ENCODE results near the gene HLA-DQB1.
"Not testable (repeated sequence)": the region's sequence is repeated elsewhere in the genome, so short reads cannot be mapped to it uniquely, and the experiment has no call there.

Gene HLA-DQB1

GRCh38 chr6:32659856-32660595, 6.4 kb downstream of the HLA-DQB1 start:
- H3K27ac ChIP-seq, result no peak overlapping the region
- no peak for TF ChIP-seq CTCF (conservative IDR thresholded peaks at IDR 0.05)

GRCh38 chr6:32658268-32658897, 8.1 kb downstream of the HLA-DQB1 start:
- no peak overlapping the region for H3K27ac ChIP-seq
- TF ChIP-seq CTCF (conservative IDR thresholded peaks at IDR 0.05), result no peak

GRCh38 chr6:32657819-32658218, 8.6 kb downstream of the HLA-DQB1 start:
- not testable (repeated sequence) for H3K27ac ChIP-seq

- not testable (repeated sequence) for H3K27ac ChIP-seq
These were observed 9.1 kb downstream of the HLA-DQB1 start for GRCh38 chr6:32657329-32657728.

GRCh38 chr6:32655203-32655710, 11.2 kb downstream of the HLA-DQB1 start:
- TF ChIP-seq CTCF (conservative IDR thresholded peaks at IDR 0.05), result no peak
- H3K27ac ChIP-seq, result no peak overlapping the region

- no peak for TF ChIP-seq CTCF (conservative IDR thresholded peaks at IDR 0.05)
- H3K27ac ChIP-seq, result no peak overlapping the region
These were observed 21.3 kb downstream of the HLA-DQB1 start for GRCh38 chr6:32645047-32645703.

GRCh38 chr6:32643904-32644303, 22.6 kb downstream of the HLA-DQB1 start:
- no peak overlapping the region for H3K27ac ChIP-seq
- TF ChIP-seq CTCF (conservative IDR thresholded peaks at IDR 0.05), result no peak

GRCh38 chr6:32642720-32643106, 23.7 kb downstream of the HLA-DQB1 start:
- TF ChIP-seq CTCF (conservative IDR thresholded peaks at IDR 0.05), result no peak

GRCh38 chr6:32641785-32642719, 24.4 kb downstream of the HLA-DQB1 start:
- H3K27ac ChIP-seq, result not testable (repeated sequence)

More at GRCh38 chr6:32642720-32643106, 23.7 kb downstream of the HLA-DQB1 start:
- H3K27ac ChIP-seq, result no peak overlapping the region

All from VCaP (cell line).